H1 (cell line): ENCODE results near the gene HSPA1B. TPM values are rescaled to one million over a fixed set of nuclear protein-coding genes. Genes with fewer than 3 reads are reported as not detected.

Experiments used
- CTCF ChIA-PET: fragments of 300-600 bp; sonication (Branson Sonifier 250); formaldehyde crosslinking; loops from one replicate; lab custom pipeline; 2021; ENCODE audit not compliant: partially characterized antibody; lab: Charles Lee
- POLR2A ChIA-PET: fragments of 300-600 bp; sonication (Branson Sonifier 250); formaldehyde crosslinking; loops from one replicate; lab custom pipeline; 2021; ENCODE audit warnings: inconsistent platforms; ENCODE audit not compliant: partially characterized antibody; lab: Charles Lee
- DNase-seq, 2 experiments: peaks; one replicate each; pipeline versions ENCODE4 v3.0.0 to v3.0.0-alpha.2; 2010 to 2022; ENCODE audit warnings: low spot score in 2 of 2, low read depth in 1 of 2, mixed read lengths in 1 of 2
- FAIRE-seq: peaks from 2 replicates; lab custom pipeline; 2011; peaks lifted over from hg19 to GRCh38; lab: Jason Lieb, UNC
- H2AFZ ChIP-seq: 2 replicates; pipeline ENCODE4 v1.8.1; 2012; ENCODE audit warnings: low read length, inconsistent platforms
- H2AK5ac ChIP-seq: 2 replicates; pipeline ENCODE4 v1.6.1; 2013; ENCODE audit warnings: low read depth, low read length
- H2BK120ac ChIP-seq: replicated peaks from 2 replicates; pipeline ENCODE3; 2013; ENCODE audit warnings: low read depth, low read length, inconsistent platforms
- H2BK12ac ChIP-seq: 2 replicates; pipeline ENCODE4 v1.6.1; 2013; ENCODE audit warnings: low read depth, low read length
- H2BK15ac ChIP-seq: 2 replicates; pipeline ENCODE4 v1.6.1; 2013; ENCODE audit warnings: low read length
- H2BK20ac ChIP-seq: 2 replicates; pipeline ENCODE4 v1.6.1; 2013; ENCODE audit warnings: low read length
- H2BK5ac ChIP-seq: 2 replicates; pipeline ENCODE4 v1.6.1; 2013; ENCODE audit warnings: low read depth, low read length
- H3K14ac ChIP-seq: 2 replicates; pipeline ENCODE4 v1.6.1; 2013; ENCODE audit warnings: inconsistent platforms; ENCODE audit not compliant: insufficient read length
- H3K18ac ChIP-seq: 2 replicates; pipeline ENCODE4 v1.6.1; 2013; ENCODE audit warnings: low read length; ENCODE audit errors: extremely low read depth
- H3K23ac ChIP-seq: 2 replicates; pipeline ENCODE4 v1.6.1; 2013; ENCODE audit warnings: inconsistent platforms; ENCODE audit not compliant: insufficient read length
- H3K23me2 ChIP-seq: 2 replicates; pipeline ENCODE4 v1.6.1; 2013; ENCODE audit warnings: low read depth, low read length
- H3K27ac ChIP-seq: 2 replicates; pipeline ENCODE4 v1.6.1; 2011; ENCODE audit warnings: low read depth, low read length, inconsistent platforms
- H3K27me3 ChIP-seq, 4 experiments: replicated peaks in 1 of 4; 1 replicate in 1 of 4; 2 replicates in 3 of 4; pipeline versions ENCODE4 v1.6.1 to v1.8.1; 2011 to 2013; ENCODE audit warnings: low read length in 3 of 4, mild to moderate bottlenecking in 3 of 4, inconsistent platforms in 2 of 4, mixed read lengths in 2 of 4, moderate library complexity in 1 of 4; ENCODE audit not compliant: control insufficient read depth in 3 of 4, insufficient read depth in 3 of 4; ENCODE audit errors: extremely low read depth in 1 of 4
- H3K36me3 ChIP-seq, 4 experiments: 2 replicates each; pipeline versions ENCODE4 v1.6.1 to v1.8.1; 2011 to 2013; ENCODE audit warnings: mild to moderate bottlenecking in 4 of 4, low read length in 3 of 4, moderate library complexity in 2 of 4, control low read depth in 1 of 4, inconsistent platforms in 1 of 4; ENCODE audit not compliant: insufficient read depth in 4 of 4, control insufficient read depth in 2 of 4
- H3K4ac ChIP-seq: replicated peaks from 2 replicates; pipeline ENCODE3; 2013; ENCODE audit warnings: low read length, low read depth, mixed read lengths, inconsistent platforms; ENCODE audit not compliant: insufficient read length
- H3K4me1 ChIP-seq, 4 experiments: replicated peaks in 1 of 4; 1 replicate in 1 of 4; 2 replicates in 3 of 4; pipeline versions ENCODE4 v1.6.1 to v1.8.1; 2011 to 2013; ENCODE audit warnings: low read length in 3 of 4, inconsistent platforms in 2 of 4, mixed read lengths in 1 of 4; ENCODE audit not compliant: insufficient read depth in 4 of 4, control insufficient read depth in 3 of 4
- H3K4me2 ChIP-seq, 2 experiments: 2 replicates each; pipeline versions ENCODE4 v1.6.1 to v1.8.1; 2011 to 2013; ENCODE audit warnings: low read depth in 2 of 2, low read length in 2 of 2, control low read depth in 1 of 2, inconsistent platforms in 1 of 2, mild to moderate bottlenecking in 1 of 2; ENCODE audit not compliant: insufficient read depth in 1 of 2
- H3K4me3 ChIP-seq, 4 experiments: fragments of 200-600, 300-600 bp in 1 of 4; sonication (generic), shearing (Covaris generic), sonication (Bioruptor Twin) in 1 of 4; 2 replicates each; pipeline versions ENCODE4 v1.5.1 to v1.8.1; 2011 to 2016; ENCODE audit warnings: low read length in 4 of 4, low read depth in 3 of 4, control low read depth in 2 of 4, inconsistent platforms in 2 of 4, mild to moderate bottlenecking in 2 of 4, mixed read lengths in 1 of 4, moderate library complexity in 1 of 4; ENCODE audit not compliant: insufficient read depth in 2 of 4; ENCODE audit errors: extremely low read depth in 1 of 4
- H3K56ac ChIP-seq: replicated peaks from 2 replicates; pipeline ENCODE3; 2013; ENCODE audit warnings: low read depth, mild to moderate bottlenecking, mixed read lengths, low read length, inconsistent platforms; ENCODE audit not compliant: insufficient read length
- H3K79me1 ChIP-seq: 2 replicates; pipeline ENCODE4 v1.6.1; 2013; ENCODE audit warnings: low read depth, low read length, control low read depth
- H3K79me2 ChIP-seq, 2 experiments: 2 replicates each; pipeline versions ENCODE4 v1.6.1 to v1.8.1; 2012 to 2013; ENCODE audit warnings: low read length in 2 of 2, mild to moderate bottlenecking in 2 of 2, inconsistent platforms in 1 of 2; ENCODE audit not compliant: insufficient read depth in 2 of 2, control insufficient read depth in 1 of 2
- H3K9ac ChIP-seq, 4 experiments: replicated peaks in 1 of 4; 1 replicate in 1 of 4; 2 replicates in 3 of 4; pipeline versions ENCODE4 v1.6.1 to v1.8.1; 2011 to 2013; ENCODE audit warnings: low read depth in 3 of 4, low read length in 3 of 4, control low read depth in 2 of 4, mild to moderate bottlenecking in 2 of 4, moderate library complexity in 2 of 4, inconsistent platforms in 1 of 4; ENCODE audit errors: extremely low read depth in 1 of 4
- H3K9me3 ChIP-seq, 2 experiments: 2 replicates each; pipeline versions ENCODE4 v1.6.1 to v1.8.1; 2012 to 2013; ENCODE audit warnings: mild to moderate bottlenecking in 2 of 2, moderate library complexity in 2 of 2, control low read depth in 1 of 2, inconsistent platforms in 1 of 2, low read depth in 1 of 2, low read length in 1 of 2, mixed read lengths in 1 of 2; ENCODE audit not compliant: insufficient read depth in 2 of 2
- H4K20me1 ChIP-seq, 2 experiments: replicated peaks in 1 of 2; 2 replicates each; pipeline versions ENCODE3 to v1.8.1; 2011 to 2013; ENCODE audit warnings: inconsistent platforms in 2 of 2, low read length in 2 of 2, mild to moderate bottlenecking in 1 of 2; ENCODE audit not compliant: insufficient read depth in 2 of 2, control insufficient read depth in 1 of 2
- H4K5ac ChIP-seq: 2 replicates; pipeline ENCODE4 v1.6.1; 2013; ENCODE audit warnings: low read length, low read depth, mixed read lengths, inconsistent platforms; ENCODE audit not compliant: insufficient read length
- H4K8ac ChIP-seq: 2 replicates; pipeline ENCODE4 v1.8.0; 2013; ENCODE audit warnings: mild to moderate bottlenecking, moderate library complexity, low read length, inconsistent platforms; ENCODE audit not compliant: insufficient read depth; ENCODE audit errors: extremely low read depth
- H4K91ac ChIP-seq: replicated peaks from 2 replicates; pipeline ENCODE3; 2013; ENCODE audit warnings: low read length, mixed read lengths, inconsistent platforms; ENCODE audit not compliant: insufficient read length
- CBX8 ChIP-seq: fragments of 300-800, 300-1000 bp; sonication (generic); IDR thresholded peaks from 2 replicates; pipeline ENCODE4 v1.7.1; 2016; ENCODE audit warnings: low read depth, low read length, borderline replicate concordance
- CTBP2 ChIP-seq: IDR thresholded peaks from 2 replicates; pipeline ENCODE4 v1.7.0; 2011; ENCODE audit warnings: borderline replicate concordance, mild to moderate bottlenecking, moderate library complexity, mixed read lengths, low read length; ENCODE audit not compliant: insufficient read depth, insufficient read length
- EGR1 ChIP-seq: IDR thresholded peaks from 2 replicates; pipeline ENCODE4 v1.6.1; 2011; ENCODE audit warnings: low read depth, low read length, borderline replicate concordance
- KDM1A ChIP-seq: fragments of 200-600, 300-600 bp; sonication (generic); IDR thresholded peaks from 2 replicates; pipeline ENCODE4 v1.7.1; 2016; ENCODE audit warnings: mild to moderate bottlenecking, low read length, borderline replicate concordance
- MAFK ChIP-seq: IDR thresholded peaks from 2 replicates; pipeline ENCODE4 v1.6.1; 2012; ENCODE audit warnings: low read depth, mild to moderate bottlenecking, improper control_type of control experiment, low read length
- RFX5 ChIP-seq: IDR thresholded peaks from 2 replicates; pipeline ENCODE4 v1.6.1; 2011; ENCODE audit warnings: low read depth, low read length, improper control_type of control experiment, borderline replicate concordance
- RNF2 ChIP-seq: fragments of 200-900, 300-1000 bp; sonication (generic); IDR thresholded peaks from 2 replicates; pipeline ENCODE4 v1.7.1; 2016; ENCODE audit warnings: borderline replicate concordance, low read depth, mild to moderate bottlenecking, antibody characterized with exemption, low read length; ENCODE audit not compliant: poor library complexity, severe bottlenecking; ENCODE audit errors: missing control alignments
- SIX5 ChIP-seq: IDR thresholded peaks from 2 replicates; pipeline ENCODE4 v1.6.1; 2011; ENCODE audit warnings: mild to moderate bottlenecking, low read depth, low read length
- YY1 ChIP-seq: IDR thresholded peaks from 2 replicates; pipeline ENCODE4 v1.6.1; 2011; ENCODE audit warnings: low read depth, mild to moderate bottlenecking, low read length
- WGBS, 2 experiments: shearing (Covaris generic) in 1 of 2; methylation state at CpG; one replicate each; pipeline versions ENCODE4 v1.1.6 to v1.1.7; 2013 to 2015; ENCODE audit warnings: low lambda C conversion rate in 2 of 2, mixed read lengths in 2 of 2, inconsistent platforms in 1 of 2, low coverage in 1 of 2, missing lambda C conversion rate in 1 of 2; ENCODE audit not compliant: insufficient replicate concordance in 2 of 2, insufficient coverage in 1 of 2, insufficient read length in 1 of 2; ENCODE audit errors: extremely low coverage in 1 of 2, missing lambda C conversion rate in 1 of 2; 5-methylcytosine and 5-hydroxymethylcytosine counted together
- polyA plus RNA-seq, 7 experiments: library from polyadenylated mRNA; depleted of rRNA in 3 of 7; stranded (reverse) in 5 of 7; unstranded in 2 of 7; fragments of >200 nt in 5 of 7; fragments of 200-250 nt in 2 of 7; gene quantifications; 1 replicate in 5 of 7; 2 replicates in 1 of 7; 4 replicates in 1 of 7; pipeline versions ENCODE4 v1.2.1 to v1.2.3, GENCODE V29; 2011 to 2013; ENCODE audit warnings: missing spikeins in 2 of 7, mixed read lengths in 2 of 7
- total RNA-seq: library from RNA; stranded (reverse); fragmentation: NEBNext Ultra II Directional; extraction: Animal tissue kit (Norgen Biotek cat#: 25700); gene quantifications from 2 replicates; pipeline ENCODE4 v1.2.1, GENCODE V29; 2021

HSPA1B gene
- total and polyA plus RNA-seq, 2 of the 8 experiments (the other 6 are each of a cell fraction or from before 2014, with no cell fraction given), result 36.6 to 76.6 TPM

- Histone ChIP-seq H3K9me3 (no peaks in the 10 kb centered on the region), H3K27me3 (no peaks in the 10 kb centered on the region; a peak in 1 of 7 replicates), H3K18ac (no peak overlapping the region), H2BK20ac (no peak overlapping the region), H3K36me3 (peaks cover 34 to 70% (median 52%) of the 10 kb centered on the region in 4 experiments), H3K9ac (no peak overlapping the region), H3K27ac (no peak overlapping the region), H4K91ac (no peak overlapping the region), H4K20me1 (peaks cover 1 to 3% of the 10 kb centered on the region in 2 experiments), H3K79me2 (no peaks in the 10 kb centered on the region), H2BK12ac (no peak overlapping the region), H2AFZ (no peak overlapping the region), H4K5ac (no peak overlapping the region), H3K14ac (no peak overlapping the region), H2BK120ac (no peak overlapping the region), H3K4ac (no peak overlapping the region), H4K8ac (no peak overlapping the region), H3K23me2 (0 out of 2 replicates have a peak, but pooled peaks cover 1% of the 10 kb centered on the region), H2BK5ac (no peak overlapping the region), H2BK15ac (no peak overlapping the region), H3K4me2 (no peak overlapping the region), H3K4me3 (no peak overlapping the region), H3K79me1 (no peaks in the 10 kb centered on the region), H3K23ac (no peak overlapping the region), H3K56ac (no peak overlapping the region), H3K4me1 (no peaks in the 10 kb centered on the region), H2AK5ac (no peak overlapping the region)
- POLR2A ChIA-PET, result interaction anchor here (0.8 to 10.3 kb wide), 15 partner anchors 8 to 145 kb away, joined by 3 to 85 read pairs (median 4); partner anchors contain the start of genes VARS1 and VWA7
- DNase-seq (no peak), FAIRE-seq (no peak)
- WGBS, 2 experiments, result 92% methylated on average over 15 of the region's 15 CpGs; no CpG with 5 or more reads in 1 of the 2 experiments
- TF ChIP-seq CTBP2, result no peak
- TF ChIP-seq CBX8, result no peak
- TF ChIP-seq KDM1A, result no peak
- TF ChIP-seq EGR1, result no peak
- TF ChIP-seq RNF2, result no peak
- TF ChIP-seq SIX5, result no peak
- TF ChIP-seq MAFK, result no peak
- no peak for TF ChIP-seq RFX5
- no peak for TF ChIP-seq YY1
- CTCF ChIA-PET, result interaction anchor here (0.5 to 15.6 kb wide), 8 partner anchors 10 to 220 kb away, joined by 3 to 228 read pairs (median 4); partner anchors contain the start of genes LY6G5C and VWA7
Measured at GRCh38 chr6:31784098-31784925, 43.2 kb upstream of the HSPA1B start.
